Activated T-cell treated with anti-CD3 and anti-CD28 coated beads, Interleukin-2, amount 50 U/mL, for 24 hours (primary cell): Measurements from ENCODE around the gene UNC45A.
"Not testable (repeated sequence)": the region's sequence is repeated elsewhere in the genome, so short reads cannot be mapped to it uniquely, and the experiment has no call there.

Experiments used
- DNase-seq: peaks from one replicate; pipeline ENCODE4 v3.0.0-alpha.2; 2020
- H3K27ac Mint-ChIP-seq: 2 replicates; pipeline ENCODE4 v1.8.0; 2020; ENCODE audit warnings: mild to moderate bottlenecking, mixed read lengths
- H3K27me3 Mint-ChIP-seq: 2 replicates; pipeline ENCODE4 v1.8.0; 2020; ENCODE audit warnings: mixed read lengths
- H3K36me3 Mint-ChIP-seq: 2 replicates; pipeline ENCODE4 v1.8.0; 2020; ENCODE audit warnings: low read depth, mixed read lengths
- H3K4me1 Mint-ChIP-seq: 2 replicates; pipeline ENCODE4 v1.8.0; 2020; ENCODE audit warnings: low read depth, mixed read lengths
- H3K4me3 Mint-ChIP-seq: 2 replicates; pipeline ENCODE4 v1.8.0; 2020; ENCODE audit warnings: mild to moderate bottlenecking, moderate library complexity, mixed read lengths
- H3K9me3 Mint-ChIP-seq: 2 replicates; pipeline ENCODE4 v1.8.0; 2020; ENCODE audit warnings: mixed read lengths

UNC45A gene

GRCh38 chr15:90895571-90896117 lies 39.4 kb upstream of the UNC45A start:
- DNase-seq = no peak
- Mint-ChIP-seq H3K9me3 (no peaks in the 10 kb centered on the region), H3K27me3 (no peaks in the 10 kb centered on the region), H3K36me3 (peaks cover 10% of the 10 kb centered on the region), H3K27ac (no peak overlapping the region), H3K4me3 (no peak overlapping the region), H3K4me1 (peaks cover 2% of the 10 kb centered on the region)

- H3K9me3 Mint-ChIP-seq, H3K4me3 Mint-ChIP-seq, DNase-seq, H3K27me3 Mint-ChIP-seq, H3K27ac Mint-ChIP-seq: not testable (repeated sequence)
- Mint-ChIP-seq H3K4me1 (peaks cover 14% of the 10 kb centered on the region), H3K36me3 (peaks cover 12% of the 10 kb centered on the region)
Measured at GRCh38 chr15:90897131-90897655, 37.9 kb upstream of the UNC45A start.

- Mint-ChIP-seq H3K27ac (peak overlapping the region; percentile 93), H3K4me1 (peaks cover 30% of the 10 kb centered on the region), H3K4me3 (peak overlapping the region; percentile 86), H3K27me3 (no peaks in the 10 kb centered on the region), H3K36me3 (peaks cover 32% of the 10 kb centered on the region), H3K9me3 (no peaks in the 10 kb centered on the region)
- DNase-seq = no peak
Measured at GRCh38 chr15:90901175-90902039, 33.7 kb upstream of the UNC45A start.

- H3K27me3 Mint-ChIP-seq = no peaks in the 10 kb centered on the region
- peak; percentile 85 for DNase-seq
- H3K9me3 Mint-ChIP-seq = no peaks in the 10 kb centered on the region
- peaks cover 30% of the 10 kb centered on the region for H3K4me1 Mint-ChIP-seq
- peaks cover 40% of the 10 kb centered on the region for H3K36me3 Mint-ChIP-seq
- peak overlapping the region; percentile 93 for H3K27ac Mint-ChIP-seq
- peak overlapping the region; percentile 86 for H3K4me3 Mint-ChIP-seq
Measured at GRCh38 chr15:90902040-90902839, 32.8 kb upstream of the UNC45A start.

GRCh38 chr15:90902840-90903732 lies 32.0 kb upstream of the UNC45A start, which contains the start of gene MAN2A2:
Gene MAN2A2 (plus strand): TSS chr15:90903302. CDS start chr15:90904208, 906 bp downstream.
- H3K27ac Mint-ChIP-seq = peak within 1 kb of the TSS; percentile 93
- H3K36me3 Mint-ChIP-seq = peaks cover 48% of the 10 kb centered on the region
- peak; percentile 88 for DNase-seq
- peak within 1 kb of the TSS; percentile 86 for H3K4me3 Mint-ChIP-seq
- H3K27me3 Mint-ChIP-seq = no peaks in the 10 kb centered on the region
- H3K4me1 Mint-ChIP-seq = peaks cover 30% of the 10 kb centered on the region
- H3K9me3 Mint-ChIP-seq = no peaks in the 10 kb centered on the region

GRCh38 chr15:90903733-90904536 lies 31.1 kb upstream of the UNC45A start:
- Mint-ChIP-seq H3K27ac (peak overlapping the region; percentile 89), H3K36me3 (peaks cover 54% of the 10 kb centered on the region), H3K27me3 (no peaks in the 10 kb centered on the region)

GRCh38 chr15:90904746-90905145 lies 30.3 kb upstream of the UNC45A start:
- Mint-ChIP-seq H3K9me3 (no peaks in the 10 kb centered on the region), H3K4me3 (no peak overlapping the region), H3K36me3 (peaks cover 62% of the 10 kb centered on the region), H3K27ac (no peak overlapping the region), H3K27me3 (no peaks in the 10 kb centered on the region), H3K4me1 (peaks cover 30% of the 10 kb centered on the region)
- DNase-seq = no peak

More at GRCh38 chr15:90903733-90904536, 31.1 kb upstream of the UNC45A start:
- H3K9me3 Mint-ChIP-seq = no peaks in the 10 kb centered on the region
- H3K4me3 Mint-ChIP-seq = peak overlapping the region; percentile 82
- no peak for DNase-seq
- peaks cover 30% of the 10 kb centered on the region for H3K4me1 Mint-ChIP-seq

GRCh38 chr15:90905306-90906180 lies 29.5 kb upstream of the UNC45A start:
- no peak overlapping the region for H3K4me3 Mint-ChIP-seq
- H3K9me3 Mint-ChIP-seq = no peaks in the 10 kb centered on the region
- H3K27ac Mint-ChIP-seq = peak overlapping the region; percentile 8
- DNase-seq = no peak
- peaks cover 28% of the 10 kb centered on the region for H3K4me1 Mint-ChIP-seq
- peaks cover 70% of the 10 kb centered on the region for H3K36me3 Mint-ChIP-seq
- no peaks in the 10 kb centered on the region for H3K27me3 Mint-ChIP-seq

GRCh38 chr15:90906181-90906849 lies 28.8 kb upstream of the UNC45A start:
- peak overlapping the region; percentile 8 for H3K27ac Mint-ChIP-seq
- peaks cover 78% of the 10 kb centered on the region for H3K36me3 Mint-ChIP-seq
- no peaks in the 10 kb centered on the region for H3K9me3 Mint-ChIP-seq

GRCh38 chr15:90907051-90907660 lies 27.9 kb upstream of the UNC45A start:
- Mint-ChIP-seq H3K27ac (no peak overlapping the region), H3K36me3 (peaks cover 84% of the 10 kb centered on the region), H3K27me3 (no peaks in the 10 kb centered on the region), H3K4me3 (no peak overlapping the region), H3K9me3 (no peaks in the 10 kb centered on the region), H3K4me1 (peaks cover 16% of the 10 kb centered on the region)
- DNase-seq = no peak

More at GRCh38 chr15:90906181-90906849, 28.8 kb upstream of the UNC45A start:
- Mint-ChIP-seq H3K4me1 (peaks cover 25% of the 10 kb centered on the region), H3K27me3 (no peaks in the 10 kb centered on the region), H3K4me3 (no peak overlapping the region)
- no peak for DNase-seq

- H3K4me3 Mint-ChIP-seq = no peak overlapping the region
- H3K9me3 Mint-ChIP-seq = no peaks in the 10 kb centered on the region
- DNase-seq = no peak
- no peaks in the 10 kb centered on the region for H3K27me3 Mint-ChIP-seq
- H3K4me1 Mint-ChIP-seq = peaks cover 16% of the 10 kb centered on the region
- H3K27ac Mint-ChIP-seq = no peak overlapping the region
- H3K36me3 Mint-ChIP-seq = peaks cover 92% of the 10 kb centered on the region
Measured at GRCh38 chr15:90907838-90908507, 27.1 kb upstream of the UNC45A start.
